Stimulated activated naive CD4-positive, alpha-beta T cell (primary cell): ENCODE data around the gene OR4D1.
A peak's percentile ranks its signal among the peaks of the same experiment; 100 is the strongest.

Experiments
- DNase-seq, 6 experiments: peaks; one replicate each; lab custom pipeline; 2025; lab: John Stamatoyannopoulos, UW

The OR4D1 gene

DNA sequence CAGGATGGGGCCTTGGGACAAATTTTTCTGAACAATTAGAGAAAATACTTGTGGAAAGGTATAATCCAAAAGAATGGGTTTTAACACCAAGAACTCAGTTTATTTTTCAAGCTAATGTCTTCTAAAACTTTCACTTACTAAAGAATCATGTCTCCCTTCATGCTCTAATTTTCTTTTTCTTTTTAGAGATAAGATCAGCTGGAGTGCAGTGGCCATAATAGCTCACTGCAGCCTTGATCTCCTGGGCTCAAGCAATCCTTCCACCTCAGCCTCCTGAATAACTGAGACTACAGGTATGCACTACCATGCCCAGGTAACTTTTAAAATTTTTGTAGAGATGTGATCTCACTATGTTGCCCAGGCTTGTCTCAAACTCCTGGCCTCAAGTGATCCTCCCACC lies 5.5 kb downstream of the OR4D1 start:
- DNase-seq: no peak

DNA sequence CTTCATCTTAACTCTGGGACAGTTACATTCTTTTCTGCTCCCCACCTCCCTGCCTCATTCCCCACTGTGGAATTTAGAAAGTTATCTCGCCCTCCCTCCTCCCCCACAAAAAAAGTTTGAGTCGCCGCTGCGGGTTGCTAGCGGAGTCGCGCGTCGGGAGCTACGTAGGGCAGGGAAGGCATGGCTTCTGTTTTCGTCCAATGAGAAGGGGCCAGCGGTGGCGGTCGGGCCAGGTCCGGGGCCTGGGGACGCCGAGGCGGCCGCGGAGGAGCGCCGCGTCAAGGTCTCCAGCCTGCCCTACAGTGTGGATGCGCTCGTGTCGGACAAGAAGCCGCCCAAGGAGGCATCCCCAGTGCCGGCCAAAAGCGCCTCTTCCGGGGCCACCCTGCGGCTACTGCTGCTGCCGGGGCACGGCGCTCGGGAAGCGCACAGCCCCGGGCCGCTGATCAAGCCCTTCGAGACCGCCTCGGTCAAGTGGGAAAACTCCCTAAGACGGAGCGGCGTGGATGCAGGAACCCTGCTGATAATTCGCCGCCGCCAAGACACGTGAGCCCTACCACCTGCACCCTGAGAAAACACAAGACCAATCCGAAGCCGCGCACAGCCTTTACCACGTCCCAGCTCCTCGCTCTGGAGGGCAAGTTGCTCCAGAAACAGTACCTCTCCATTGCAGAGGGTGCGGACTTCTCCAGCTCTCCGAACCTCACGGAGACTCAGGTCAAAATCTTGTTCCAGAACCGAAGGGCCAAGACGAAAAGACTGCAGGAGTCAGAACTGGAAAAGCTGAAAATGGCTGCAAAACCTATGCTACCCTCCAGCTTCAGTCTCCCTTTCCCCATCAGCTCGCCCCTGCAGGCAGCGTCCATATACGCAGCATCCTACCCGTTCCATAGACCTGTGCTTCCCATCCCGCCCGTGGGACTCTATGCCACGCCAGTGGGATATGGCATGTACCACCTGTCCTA lies 8.9 kb downstream of the OR4D1 start:
- DNase-seq: peak; percentile 10 to 63 (median 45)

DNA sequence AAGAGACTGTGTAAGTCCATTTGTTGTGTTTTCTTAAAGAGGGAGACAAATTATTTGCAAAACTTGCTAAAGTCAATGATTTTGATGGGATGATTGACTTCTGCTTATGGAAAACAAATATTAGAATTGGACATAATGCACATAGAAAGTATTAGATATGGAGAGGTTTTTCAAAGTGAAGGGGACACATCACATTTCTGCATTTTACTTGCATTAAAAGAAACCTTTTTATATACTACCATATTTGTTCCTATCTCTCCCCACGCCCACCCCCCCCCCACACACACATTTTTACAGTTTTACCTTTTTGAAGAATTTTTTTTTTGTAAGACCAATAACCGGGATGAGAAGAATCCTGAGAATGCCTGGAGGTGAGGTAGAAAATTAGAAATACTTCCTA lies 10.0 kb downstream of the OR4D1 start:
- no peak for DNase-seq

DNA sequence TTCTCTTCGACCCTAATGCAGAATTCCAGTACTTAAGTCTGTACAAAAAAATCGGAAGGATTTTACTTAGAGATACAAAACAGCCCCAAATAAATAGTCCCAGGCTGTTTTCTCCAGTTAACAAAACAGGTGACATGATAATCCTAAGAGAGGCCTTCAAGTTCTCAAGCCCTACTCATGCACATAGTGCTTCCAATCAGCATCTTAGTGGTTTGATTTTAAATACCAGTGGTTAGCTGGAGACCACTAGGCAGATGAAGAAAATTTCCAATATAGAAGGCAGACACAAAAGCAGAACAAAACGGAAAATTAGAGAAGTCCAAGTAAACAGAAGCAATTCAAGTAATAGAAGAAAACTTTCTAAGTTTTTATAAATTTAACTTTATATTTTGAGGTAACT lies 13.4 kb downstream of the OR4D1 start:
- DNase-seq: no peak

DNA sequence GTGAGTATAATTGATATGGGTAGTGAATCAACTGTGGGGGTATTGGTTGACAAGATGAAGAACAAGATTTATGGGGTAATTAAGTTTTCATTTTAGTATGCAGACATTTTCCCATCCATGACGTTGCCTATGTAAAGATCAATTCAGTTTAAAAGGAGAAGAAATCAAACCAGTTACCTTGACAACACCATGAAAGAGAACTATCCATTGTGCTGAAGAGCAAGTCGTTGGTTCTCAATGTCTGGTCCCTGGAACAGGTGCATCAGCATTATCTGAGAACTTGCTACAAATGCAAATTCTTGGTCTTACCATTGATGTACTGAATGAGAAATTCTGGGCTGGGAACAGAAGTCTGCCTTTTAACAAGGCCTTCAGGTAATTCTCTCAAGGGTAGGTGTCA lies 17.8 kb downstream of the OR4D1 start:
- DNase-seq: peak in 1 of 6 experiments; percentile 26

DNA sequence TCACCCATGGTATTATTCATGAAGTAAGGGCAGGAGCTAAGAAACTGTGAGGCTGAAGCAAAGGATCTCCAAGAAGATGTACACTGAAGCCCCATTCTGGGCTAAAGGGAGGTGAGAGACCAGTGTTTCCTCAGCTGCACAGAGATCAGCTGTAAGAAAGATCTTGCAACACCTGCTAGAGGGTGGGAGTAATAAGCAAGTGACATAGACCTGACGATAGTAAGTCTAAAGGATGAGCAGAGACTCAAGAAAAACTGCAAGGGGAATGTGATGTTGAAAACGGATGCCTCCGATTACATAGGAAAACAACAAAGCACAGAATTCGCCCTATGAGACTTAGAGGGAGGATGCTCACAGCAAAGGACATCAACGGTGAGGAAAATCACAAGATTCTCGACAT lies 18.5 kb downstream of the OR4D1 start, which contains the start of gene OR4D2:
OR4D2 (plus strand) TSS at position 301 of the 400 bp plus-strand sequence. CDS start 2,674 bp downstream, outside the sequence.
- DNase-seq: no peak

DNA sequence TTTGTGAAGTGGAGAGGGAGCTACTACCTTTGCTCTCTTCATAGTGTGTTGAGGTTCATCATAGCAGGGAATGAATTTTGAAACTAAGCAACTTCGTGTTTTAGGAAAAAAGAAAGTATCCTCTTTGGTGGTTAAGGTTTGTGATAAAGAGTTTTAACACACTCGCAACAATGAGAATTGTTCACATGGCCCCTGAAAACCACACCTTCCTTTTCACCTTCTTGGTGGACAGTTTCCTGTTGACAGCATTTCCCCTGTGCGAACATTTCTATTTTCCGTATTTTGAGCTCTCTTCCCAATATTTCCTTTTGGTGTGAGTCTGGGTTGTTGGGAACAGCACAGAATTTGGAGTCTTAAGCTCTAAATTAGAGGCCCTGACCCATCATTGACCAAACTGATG lies 22.4 kb downstream of the OR4D1 start:
- DNase-seq: no peak

DNA sequence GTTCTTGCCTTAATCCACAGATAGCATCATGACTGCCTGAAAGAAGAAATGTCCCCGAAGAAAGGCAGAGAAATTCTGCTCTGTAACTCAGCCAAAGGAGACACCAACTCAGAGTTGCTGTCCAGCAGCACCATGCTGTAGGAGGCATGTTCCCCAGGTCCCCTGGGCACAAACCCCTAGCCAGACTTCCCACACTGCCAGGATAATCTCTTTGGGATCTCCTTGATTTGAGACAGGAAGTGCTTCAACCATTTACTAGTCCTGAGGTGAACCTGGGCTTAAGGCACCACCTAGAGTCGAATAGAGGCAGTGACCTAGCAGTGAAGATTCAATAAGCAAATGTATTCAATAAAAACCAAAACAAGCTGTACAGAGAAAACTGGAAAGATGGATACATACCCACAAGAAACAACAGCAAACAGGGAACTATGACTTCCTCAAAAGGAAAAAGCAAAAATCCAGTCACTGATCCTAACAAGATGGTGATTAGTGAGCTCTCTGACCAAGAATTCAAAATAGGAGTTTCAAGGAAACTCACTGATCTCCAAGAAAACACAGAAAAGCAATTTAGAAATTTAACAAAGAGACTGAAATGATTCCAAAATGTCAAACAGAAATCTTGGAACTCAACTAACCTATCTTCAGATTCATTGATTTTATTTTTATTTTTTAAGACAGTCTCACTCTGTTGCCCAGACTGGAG lies 24.3 kb downstream of the OR4D1 start:
- DNase-seq: peak; percentile 5 to 68 (median 32)

DNA sequence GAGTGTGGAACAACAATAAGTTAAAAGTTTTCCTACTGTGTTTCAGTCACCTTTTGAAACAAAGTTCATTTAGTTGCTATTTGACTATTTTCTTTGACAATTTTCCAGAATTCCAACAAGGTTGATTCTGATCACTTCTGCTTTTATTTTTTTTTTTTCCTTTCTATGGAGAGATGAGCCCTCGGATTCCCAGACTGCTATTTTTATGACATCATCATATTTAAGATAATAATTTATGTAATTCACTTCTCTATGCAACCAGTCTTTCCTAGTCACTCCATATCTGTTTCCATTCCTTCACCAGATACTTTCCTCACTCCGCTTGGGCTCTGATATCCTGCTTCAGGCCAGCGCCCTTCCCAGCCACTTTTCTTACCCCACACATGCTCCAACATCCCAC lies 26.7 kb downstream of the OR4D1 start:
- DNase-seq: no peak

DNA sequence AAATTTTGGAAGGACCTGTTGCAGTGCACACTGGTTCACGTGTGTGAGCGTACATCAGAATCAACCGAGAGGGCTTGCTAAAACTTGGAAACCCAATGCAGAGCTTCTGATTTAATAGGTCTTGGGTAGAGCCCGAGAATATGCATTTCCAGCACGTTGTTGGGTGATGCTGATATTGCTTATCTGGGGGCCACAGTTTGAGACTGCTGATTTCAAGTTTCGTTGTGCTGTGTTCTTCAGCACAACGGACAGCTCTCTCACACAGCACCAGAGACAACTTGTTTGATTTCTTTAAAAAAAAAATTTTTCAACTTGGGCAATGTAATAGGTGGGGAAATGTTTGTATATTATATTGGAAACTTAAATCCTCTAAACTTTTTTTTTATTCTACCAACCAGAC lies 28.0 kb downstream of the OR4D1 start:
- no peak for DNase-seq

DNA sequence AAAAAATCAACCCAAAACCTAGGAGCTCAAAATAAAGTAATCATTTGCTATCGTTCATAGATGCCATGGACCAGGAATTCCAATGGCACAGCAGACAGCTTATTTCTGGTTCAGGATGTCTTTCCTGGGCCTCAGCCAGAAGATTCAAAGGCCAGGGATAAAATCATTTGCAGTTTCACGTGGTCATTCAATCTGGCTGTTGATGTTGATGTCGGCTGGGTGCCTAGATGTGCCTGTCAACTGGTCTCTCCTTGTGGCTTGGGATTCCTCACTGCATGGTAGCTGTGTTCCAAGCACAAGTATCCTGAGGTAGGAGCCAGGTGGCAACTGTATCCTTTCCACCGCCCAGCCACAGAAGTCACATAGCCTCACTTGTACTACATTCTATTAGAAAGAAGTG lies 33.6 kb downstream of the OR4D1 start:
- DNase-seq: no peak

DNA sequence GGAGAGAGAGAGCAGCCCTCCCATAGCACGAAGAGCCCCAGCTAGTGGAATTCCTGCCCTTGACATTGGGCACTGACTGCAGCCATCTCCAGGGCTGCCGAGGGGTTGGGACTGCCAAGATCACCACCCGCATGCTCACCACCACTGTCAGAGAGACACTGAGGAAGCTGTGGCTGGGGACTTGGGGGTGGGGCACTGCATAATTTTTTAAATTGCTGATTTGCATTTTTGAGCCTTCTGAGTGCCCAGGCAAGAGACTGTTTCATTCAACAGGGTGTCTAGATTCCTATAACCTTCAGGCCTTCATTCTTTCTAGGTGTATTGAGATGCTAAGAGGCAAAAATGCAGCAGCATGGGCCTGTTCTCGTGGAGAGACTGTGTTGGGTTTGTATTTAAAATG lies 35.3 kb downstream of the OR4D1 start:
- no peak for DNase-seq

DNA sequence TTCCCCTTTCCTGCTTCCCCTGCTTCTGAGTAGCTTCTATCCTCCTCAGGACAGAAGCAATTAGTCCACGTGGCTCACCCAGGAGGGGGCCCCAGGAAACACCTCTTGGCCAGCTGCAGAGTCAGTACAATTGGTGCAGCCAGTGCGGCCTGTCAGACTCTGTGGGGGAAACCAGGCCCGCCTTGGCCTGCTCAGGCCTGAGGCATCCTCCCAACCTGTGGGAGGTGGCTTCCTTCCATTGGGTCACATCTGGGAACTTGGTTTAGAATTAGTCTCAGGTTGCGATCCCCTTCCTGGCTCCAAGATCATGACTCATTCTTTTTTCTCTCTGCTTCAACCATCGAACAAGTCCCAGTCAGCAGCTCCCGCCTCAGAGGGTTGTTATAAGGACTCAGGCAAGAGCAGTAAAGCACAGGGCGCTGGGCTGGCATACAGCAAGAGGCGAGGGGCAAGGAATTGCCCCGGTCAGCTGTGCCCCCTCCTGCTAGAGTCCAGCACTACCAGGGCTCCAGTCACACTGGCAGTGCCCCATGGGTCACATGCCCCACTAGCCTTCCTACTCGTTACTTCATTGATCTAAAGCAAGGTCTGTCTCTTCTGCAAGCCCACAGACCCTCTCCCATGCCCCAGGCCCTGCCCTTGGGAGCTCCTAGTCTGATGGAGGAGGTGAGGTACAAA lies 36.3 kb downstream of the OR4D1 start:
- no peak for DNase-seq

DNA sequence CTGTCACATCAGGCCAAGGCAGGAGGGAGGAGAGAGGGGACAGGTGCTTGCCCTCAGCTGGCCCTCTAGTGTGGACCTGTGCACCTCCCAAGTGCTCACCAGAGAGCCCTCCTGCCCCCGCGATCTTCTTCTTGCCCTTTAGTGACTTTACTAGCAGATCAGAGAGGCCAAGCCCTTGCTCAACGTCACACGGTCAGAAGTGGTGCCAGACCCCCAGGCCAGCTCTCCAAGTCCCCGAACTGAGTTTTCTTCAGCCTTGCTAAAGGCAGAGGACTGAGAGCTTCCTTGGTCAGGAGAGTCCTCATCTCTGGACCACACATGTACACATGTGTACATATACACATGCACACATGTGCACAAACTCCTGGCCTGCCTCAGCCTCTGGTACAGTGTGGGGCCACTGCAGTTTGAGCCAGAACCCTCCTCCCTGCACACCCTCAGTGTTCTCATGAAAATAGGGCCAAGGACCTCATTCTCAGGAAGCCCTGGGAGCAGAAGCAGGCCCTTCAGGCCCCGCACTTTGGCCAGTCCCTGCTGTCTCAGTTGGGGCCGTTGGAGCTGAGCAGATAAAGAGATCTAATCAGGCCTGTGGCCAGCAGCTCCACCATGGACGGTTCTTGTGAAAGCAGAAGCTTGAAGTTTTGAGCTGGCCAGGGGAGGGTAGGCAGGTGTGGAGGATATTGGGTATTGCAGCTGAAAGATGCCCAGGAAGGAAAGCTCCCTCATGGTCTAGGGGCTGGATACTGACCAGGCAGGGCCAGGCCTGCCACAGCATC lies 37.0 kb downstream of the OR4D1 start:
- no peak for DNase-seq

DNA sequence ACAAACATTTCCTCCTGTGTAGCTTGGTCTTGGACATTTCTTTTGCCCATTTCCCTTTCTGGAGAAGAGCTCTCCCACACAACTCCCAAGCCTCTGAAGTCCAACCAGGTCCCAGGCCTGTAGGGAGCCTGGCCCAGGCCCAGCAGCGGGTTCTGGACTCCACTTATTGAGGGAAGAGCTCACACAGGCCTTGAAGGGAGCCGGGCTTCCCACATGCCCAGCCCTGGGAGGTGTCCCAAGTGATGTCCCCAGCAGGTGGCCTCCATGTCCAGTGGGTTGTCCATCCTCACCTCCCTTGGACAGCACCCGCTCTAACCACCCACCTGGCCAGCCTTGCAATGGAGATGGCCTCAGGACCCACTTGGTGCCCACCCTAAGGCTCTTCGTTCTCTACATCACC lies 38.4 kb downstream of the OR4D1 start:
- no peak for DNase-seq

DNA sequence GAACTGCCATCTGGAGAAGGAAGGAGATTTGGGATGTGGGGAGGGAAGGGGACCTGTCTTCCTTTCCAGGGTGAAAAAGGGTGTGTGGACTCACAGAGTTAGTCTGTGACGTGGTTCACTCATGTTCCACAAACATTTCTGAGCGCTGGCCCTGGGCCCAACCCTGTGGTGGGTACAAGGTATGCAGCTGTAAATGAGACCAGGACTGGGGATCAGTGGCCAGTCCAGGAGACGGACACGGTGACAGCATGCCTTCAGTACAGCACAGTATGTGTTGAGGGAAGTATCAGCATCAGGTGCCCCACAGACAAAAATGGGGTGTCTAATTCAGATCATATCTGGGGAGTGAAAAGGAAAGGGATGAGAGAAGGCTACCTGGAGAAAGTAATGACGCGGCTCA lies 38.9 kb downstream of the OR4D1 start:
- no peak for DNase-seq

DNA sequence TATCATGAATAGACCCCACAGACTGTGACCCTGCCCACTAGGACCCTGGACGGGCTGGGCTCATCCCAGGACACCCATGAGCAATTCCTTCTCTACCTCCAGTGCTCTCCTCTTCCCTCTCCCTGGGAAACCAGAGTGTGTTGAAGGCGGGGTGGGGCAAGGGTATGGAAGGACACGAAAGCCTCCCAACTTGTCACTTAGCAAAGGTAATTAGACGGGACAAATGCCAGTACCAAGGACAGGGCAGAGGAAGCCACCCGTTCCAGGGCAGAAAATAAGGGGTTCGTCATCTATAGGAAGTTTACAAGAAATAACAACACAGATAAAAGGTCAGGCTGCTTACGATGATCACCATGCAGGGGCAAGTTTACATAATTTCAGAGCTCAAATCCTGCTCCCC lies 39.5 kb downstream of the OR4D1 start:
- no peak for DNase-seq

DNA sequence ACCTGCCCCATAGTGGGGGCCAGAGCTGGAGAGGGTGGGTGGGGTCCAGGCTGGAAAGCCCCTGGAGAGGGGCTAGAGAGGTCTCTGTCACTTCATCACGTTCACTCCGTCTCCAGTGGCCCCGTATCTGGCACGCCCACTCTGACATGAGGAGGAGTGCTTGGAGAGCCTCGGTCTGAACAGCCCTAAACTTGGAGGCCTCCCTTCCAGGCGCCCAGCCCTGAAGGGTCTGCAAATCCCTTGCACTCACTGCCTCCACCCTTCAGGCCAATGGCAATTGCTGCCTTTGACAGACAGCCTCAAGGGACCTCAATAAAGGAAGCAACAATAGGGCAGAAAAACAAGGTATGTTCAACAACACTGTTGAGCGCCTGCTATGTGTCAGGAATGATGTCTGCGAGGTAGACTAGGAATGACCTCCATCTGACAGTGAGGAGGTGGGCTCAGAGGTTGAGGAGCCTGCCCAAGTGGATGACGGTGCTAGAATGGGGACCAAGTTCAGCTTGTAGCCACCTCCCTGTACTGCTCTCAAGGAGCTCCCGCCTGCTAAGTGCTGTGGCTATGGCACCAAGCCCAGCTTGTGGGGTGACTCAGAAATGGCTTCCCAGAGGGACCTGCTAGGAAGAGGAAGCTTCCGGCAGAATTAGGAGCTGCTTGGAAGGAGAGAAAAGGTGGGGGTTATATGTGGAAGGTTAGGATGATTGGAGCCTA lies 41.4 kb downstream of the OR4D1 start:
- DNase-seq: no peak

DNA sequence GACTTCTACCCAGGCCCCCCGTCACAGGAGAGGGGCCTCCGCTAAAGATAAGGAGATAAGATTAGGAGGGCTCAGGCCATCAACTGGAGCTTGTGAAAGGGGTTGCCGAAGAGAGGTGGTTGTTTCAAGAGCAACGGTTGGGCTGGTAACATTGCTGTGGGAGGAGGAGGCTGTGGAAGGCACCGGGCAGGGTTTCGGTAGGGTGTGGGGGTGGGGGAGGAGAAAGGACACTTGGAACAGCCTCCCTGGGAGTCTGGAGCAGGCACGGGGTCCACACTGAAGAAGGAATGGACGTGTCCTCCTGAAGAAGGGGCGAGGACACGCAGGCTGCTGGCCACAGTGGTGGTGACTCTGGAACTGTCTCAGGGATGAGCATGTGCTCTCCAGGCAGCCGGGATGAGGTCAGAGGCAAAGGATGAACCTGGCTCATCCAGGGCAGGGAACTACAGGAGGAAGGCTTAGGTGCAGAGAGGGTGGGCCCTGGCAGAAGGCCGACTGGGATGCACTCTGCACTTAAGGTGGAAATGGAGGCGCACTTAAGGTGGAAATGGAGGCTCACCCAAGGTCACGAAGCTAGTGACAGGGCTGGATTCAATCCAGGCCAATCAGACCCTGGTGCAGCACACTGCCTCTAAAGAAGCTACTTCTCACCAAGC lies 43.2 kb downstream of the OR4D1 start:
- DNase-seq: no peak

DNA sequence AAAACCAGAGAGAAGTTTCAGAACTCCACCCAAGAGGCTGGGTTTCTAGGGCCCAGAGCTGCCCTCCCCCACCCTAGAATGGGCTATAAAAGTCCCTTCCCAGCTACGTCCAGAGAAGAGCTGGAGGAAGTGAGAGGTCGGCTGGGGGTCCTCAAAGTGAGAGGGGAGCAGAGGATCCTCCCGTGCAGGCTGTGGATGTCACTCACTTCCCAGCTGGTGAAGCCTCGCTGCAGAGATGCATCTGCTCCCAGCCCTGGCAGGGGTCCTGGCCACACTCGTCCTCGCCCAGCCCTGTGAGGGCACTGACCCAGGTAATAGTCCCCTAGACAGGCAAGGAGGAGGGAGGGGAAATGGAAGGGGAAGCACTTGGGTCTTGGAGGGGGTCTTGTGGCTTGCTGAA lies 44.4 kb downstream of the OR4D1 start, which contains the start of gene EPX:
EPX (plus strand) TSS at position 115 of the 400 bp plus-strand sequence; CDS start at position 236, 121 bp downstream.
- DNase-seq: no peak
